Endothelial cell of umbilical vein (primary cell): ENCODE data around the gene TAF11L4.
"Not testable (repeated sequence)": the region's sequence is repeated elsewhere in the genome, so short reads cannot be mapped to it uniquely, and the experiment has no call there.

Source experiments
- EZH2 ChIP-seq: IDR thresholded peaks from 2 replicates; pipeline ENCODE4 v1.6.1; 2012; ENCODE audit warnings: borderline replicate concordance, low read depth, mild to moderate bottlenecking, moderate library complexity, low read length, inconsistent platforms; ENCODE audit not compliant: severe bottlenecking
- FOS ChIP-seq: IDR thresholded peaks from 2 replicates; pipeline ENCODE4 v1.6.1; 2011; ENCODE audit warnings: mild to moderate bottlenecking, low read length, moderate library complexity, borderline replicate concordance; ENCODE audit not compliant: insufficient read depth
- MAX ChIP-seq: IDR thresholded peaks from 2 replicates; pipeline ENCODE4 v1.6.1; 2011; ENCODE audit not compliant: insufficient read depth, insufficient read length
- POLR2A ChIP-seq: IDR thresholded peaks from 2 replicates; pipeline ENCODE4 v1.6.1; 2012; ENCODE audit warnings: low read depth, mild to moderate bottlenecking, control low read depth, low read length
- POLR2AphosphoS5 ChIP-seq: IDR thresholded peaks from 2 replicates; pipeline ENCODE4 v1.6.1; 2012; ENCODE audit warnings: low read depth, mild to moderate bottlenecking, control low read depth, low read length, moderate library complexity; ENCODE audit not compliant: insufficient read depth
- TF ChIP-seq, protein P1 (sequence below), 2 donors: IDR thresholded peaks; 1 replicate in 1 of 2; 2 replicates in 1 of 2; pipeline ENCODE4 v1.5.1; 2011; ENCODE audit warnings: low read length in 2 of 2, mild to moderate bottlenecking in 2 of 2, moderate library complexity in 2 of 2, control low read depth in 1 of 2, inconsistent platforms in 1 of 2, low read depth in 1 of 2; ENCODE audit not compliant: insufficient read depth in 1 of 2; ENCODE audit errors: extremely low read depth in 1 of 2

- TF ChIP-seq, protein P1, sequence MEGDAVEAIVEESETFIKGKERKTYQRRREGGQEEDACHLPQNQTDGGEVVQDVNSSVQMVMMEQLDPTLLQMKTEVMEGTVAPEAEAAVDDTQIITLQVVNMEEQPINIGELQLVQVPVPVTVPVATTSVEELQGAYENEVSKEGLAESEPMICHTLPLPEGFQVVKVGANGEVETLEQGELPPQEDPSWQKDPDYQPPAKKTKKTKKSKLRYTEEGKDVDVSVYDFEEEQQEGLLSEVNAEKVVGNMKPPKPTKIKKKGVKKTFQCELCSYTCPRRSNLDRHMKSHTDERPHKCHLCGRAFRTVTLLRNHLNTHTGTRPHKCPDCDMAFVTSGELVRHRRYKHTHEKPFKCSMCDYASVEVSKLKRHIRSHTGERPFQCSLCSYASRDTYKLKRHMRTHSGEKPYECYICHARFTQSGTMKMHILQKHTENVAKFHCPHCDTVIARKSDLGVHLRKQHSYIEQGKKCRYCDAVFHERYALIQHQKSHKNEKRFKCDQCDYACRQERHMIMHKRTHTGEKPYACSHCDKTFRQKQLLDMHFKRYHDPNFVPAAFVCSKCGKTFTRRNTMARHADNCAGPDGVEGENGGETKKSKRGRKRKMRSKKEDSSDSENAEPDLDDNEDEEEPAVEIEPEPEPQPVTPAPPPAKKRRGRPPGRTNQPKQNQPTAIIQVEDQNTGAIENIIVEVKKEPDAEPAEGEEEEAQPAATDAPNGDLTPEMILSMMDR (IDR thresholded peaks at IDR 0.05; ENCODE audit: extremely low read depth in 1 of 2, insufficient read depth in 1 of 2, low read depth in 1 of 2, low read length in 2 of 2): not testable (repeated sequence)
- not testable (repeated sequence) for TF ChIP-seq MAX, POLR2A, EZH2, FOS, POLR2AphosphoS5
These were observed 3.5 kb upstream of the TAF11L4 start, which contains the start of gene TAF11L3 for GRCh38 chr5:17518067-17518466.
